ENCODE data around the gene GRM6. TPM values are rescaled to one million over a fixed set of nuclear protein-coding genes. Genes with fewer than 3 reads are reported as not detected.

GRM6 gene
- not detected in 2 replicates for total RNA-seq (2014; rRNA removed; shearing (Covaris generic); ENCODE audit: low replicate concordance)

- no peak for DNase-seq (ENCODE audit: low read depth)
- in situ Hi-C loops (cut with HindIII; ENCODE audit: low pct_unique_long_range_greater_than_20kb, low sequenced_read_pairs): no loop called here
Observed at GRCh38 chr5:178994580-178995340, at the start of gene GRM6. TSS of gene GRM6 (minus strand) at chr5:178995320. CDS start at chr5:178994944, 376 bp downstream.

- DNase-seq (ENCODE audit: low read depth): no peak
- in situ Hi-C loops (cut with HindIII; ENCODE audit: low pct_unique_long_range_greater_than_20kb, low sequenced_read_pairs): no loop called here
Observed at GRCh38 chr5:179044765-179045164, 49.6 kb upstream of the GRM6 start.

GRCh38 chr5:179033004-179033580, 38.0 kb upstream of the GRM6 start:
- DNase-seq (ENCODE audit: low read depth): no peak
- in situ Hi-C loops (cut with HindIII; ENCODE audit: low pct_unique_long_range_greater_than_20kb, low sequenced_read_pairs): no loop called here

GRCh38 chr5:179023528-179024189, 28.5 kb upstream of the GRM6 start, which contains the start of gene ZNF879:
TSS of gene ZNF879 (plus strand) at chr5:179023804. CDS start at chr5:179025005, 1,201 bp downstream.
- in situ Hi-C loops (cut with HindIII; ENCODE audit: low pct_unique_long_range_greater_than_20kb, low sequenced_read_pairs): no loop called here
- DNase-seq (ENCODE audit: low read depth): peak; percentile 93

- no peak for DNase-seq (ENCODE audit: low read depth)
- in situ Hi-C loops (cut with HindIII; ENCODE audit: low pct_unique_long_range_greater_than_20kb, low sequenced_read_pairs): no loop called here
Observed at GRCh38 chr5:179008667-179009066, 13.5 kb upstream of the GRM6 start.

GRCh38 chr5:179006564-179006963, 11.4 kb upstream of the GRM6 start:
- in situ Hi-C loops (cut with HindIII; ENCODE audit: low pct_unique_long_range_greater_than_20kb, low sequenced_read_pairs): no loop called here
- no peak for DNase-seq (ENCODE audit: low read depth)

- in situ Hi-C loops (cut with HindIII; ENCODE audit: low pct_unique_long_range_greater_than_20kb, low sequenced_read_pairs): no loop called here
- no peak for DNase-seq (ENCODE audit: low read depth)
Observed at GRCh38 chr5:178998441-178998840, 3.3 kb upstream of the GRM6 start.

GRCh38 chr5:178997191-178997590, 2.1 kb upstream of the GRM6 start:
- in situ Hi-C loops (cut with HindIII; ENCODE audit: low pct_unique_long_range_greater_than_20kb, low sequenced_read_pairs): no loop called here

GRCh38 chr5:178996156-178996555, 1.0 kb upstream of the GRM6 start:
- no peak for DNase-seq (ENCODE audit: low read depth)
- in situ Hi-C loops (cut with HindIII; ENCODE audit: low pct_unique_long_range_greater_than_20kb, low sequenced_read_pairs): no loop called here

More at GRCh38 chr5:178997191-178997590, 2.1 kb upstream of the GRM6 start:
- DNase-seq (ENCODE audit: low read depth): no peak

GRCh38 chr5:178995341-178995690, 196 bp upstream of the GRM6 start:
- no peak for DNase-seq (ENCODE audit: low read depth)
- in situ Hi-C loops (cut with HindIII; ENCODE audit: low pct_unique_long_range_greater_than_20kb, low sequenced_read_pairs): no loop called here

- no peak for DNase-seq (ENCODE audit: low read depth)
- in situ Hi-C loops (cut with HindIII; ENCODE audit: low pct_unique_long_range_greater_than_20kb, low sequenced_read_pairs): no loop called here
Observed at GRCh38 chr5:178993955-178994579, 1.1 kb downstream of the GRM6 start.

GRCh38 chr5:178993236-178993765, 1.8 kb downstream of the GRM6 start:
- no peak for DNase-seq (ENCODE audit: low read depth)
- in situ Hi-C loops (cut with HindIII; ENCODE audit: low pct_unique_long_range_greater_than_20kb, low sequenced_read_pairs): no loop called here

GRCh38 chr5:178992291-178992895, 2.7 kb downstream of the GRM6 start:
- DNase-seq (ENCODE audit: low read depth): no peak
- in situ Hi-C loops (cut with HindIII; ENCODE audit: low pct_unique_long_range_greater_than_20kb, low sequenced_read_pairs): no loop called here

GRCh38 chr5:178991190-178992145, 3.7 kb downstream of the GRM6 start:
- in situ Hi-C loops (cut with HindIII; ENCODE audit: low pct_unique_long_range_greater_than_20kb, low sequenced_read_pairs): no loop called here
- DNase-seq (ENCODE audit: low read depth): no peak

GRCh38 chr5:178990491-178990890, 4.6 kb downstream of the GRM6 start:
- DNase-seq (ENCODE audit: low read depth): no peak
- in situ Hi-C loops (cut with HindIII; ENCODE audit: low pct_unique_long_range_greater_than_20kb, low sequenced_read_pairs): no loop called here

GRCh38 chr5:178989311-178989710, 5.8 kb downstream of the GRM6 start:
- in situ Hi-C loops (cut with HindIII; ENCODE audit: low pct_unique_long_range_greater_than_20kb, low sequenced_read_pairs): no loop called here

More at GRCh38 chr5:178989311-178989710, 5.8 kb downstream of the GRM6 start:
- no peak for DNase-seq (ENCODE audit: low read depth)

All from Caki2 (cell line).